H1 (cell line): ENCODE data around the gene SOCS3. TPM values are rescaled to one million over a fixed set of nuclear protein-coding genes. Genes with fewer than 3 reads are reported as not detected.

Experiments used
- ATF2 ChIP-seq: IDR thresholded peaks from 2 replicates; pipeline ENCODE4 v1.6.1; 2012; ENCODE audit warnings: low read length, inconsistent platforms
- CBX8 ChIP-seq: fragments of 300-800, 300-1000 bp; sonication (generic); IDR thresholded peaks from 2 replicates; pipeline ENCODE4 v1.7.1; 2016; ENCODE audit warnings: low read depth, low read length, borderline replicate concordance
- KDM5A ChIP-seq: fragments of 200-600 bp; IDR thresholded peaks from 2 replicates; pipeline ENCODE4 v1.7.1; 2012; ENCODE audit warnings: mild to moderate bottlenecking, low read length, inconsistent platforms, mixed read lengths
- TCF12 ChIP-seq: IDR thresholded peaks from 2 replicates; pipeline ENCODE4 v1.6.1; 2011; ENCODE audit warnings: low read depth, mild to moderate bottlenecking, low read length
- polyA plus RNA-seq, 7 experiments: library from polyadenylated mRNA; depleted of rRNA in 3 of 7; stranded (reverse) in 5 of 7; unstranded in 2 of 7; fragments of >200 nt in 5 of 7; fragments of 200-250 nt in 2 of 7; gene quantifications; 1 replicate in 5 of 7; 2 replicates in 1 of 7; 4 replicates in 1 of 7; pipeline versions ENCODE4 v1.2.1 to v1.2.3, GENCODE V29; 2011 to 2013; ENCODE audit warnings: missing spikeins in 2 of 7, mixed read lengths in 2 of 7
- total RNA-seq: library from RNA; stranded (reverse); fragmentation: NEBNext Ultra II Directional; extraction: Animal tissue kit (Norgen Biotek cat#: 25700); gene quantifications from 2 replicates; pipeline ENCODE4 v1.2.1, GENCODE V29; 2021
- TF ChIP-seq, protein P1 (sequence below): fragments of 300-600 bp; sonication (generic); IDR thresholded peaks from 2 replicates; pipeline ENCODE4 v1.7.1; 2012; ENCODE audit warnings: low read length, moderate library complexity, mild to moderate bottlenecking, inconsistent platforms; ENCODE audit not compliant: insufficient replicate concordance
- TF ChIP-seq, protein P2 (sequence below): IDR thresholded peaks from 2 replicates; pipeline ENCODE4 v1.6.1; 2011; ENCODE audit warnings: low read depth, mild to moderate bottlenecking, low read length; ENCODE audit not compliant: insufficient read depth

SOCS3 gene
- total and polyA plus RNA-seq, 2 of the 8 experiments (the other 6 are each of a cell fraction or from before 2014, with no cell fraction given): 10.1 to 47.9 TPM

- TF ChIP-seq, protein P1, sequence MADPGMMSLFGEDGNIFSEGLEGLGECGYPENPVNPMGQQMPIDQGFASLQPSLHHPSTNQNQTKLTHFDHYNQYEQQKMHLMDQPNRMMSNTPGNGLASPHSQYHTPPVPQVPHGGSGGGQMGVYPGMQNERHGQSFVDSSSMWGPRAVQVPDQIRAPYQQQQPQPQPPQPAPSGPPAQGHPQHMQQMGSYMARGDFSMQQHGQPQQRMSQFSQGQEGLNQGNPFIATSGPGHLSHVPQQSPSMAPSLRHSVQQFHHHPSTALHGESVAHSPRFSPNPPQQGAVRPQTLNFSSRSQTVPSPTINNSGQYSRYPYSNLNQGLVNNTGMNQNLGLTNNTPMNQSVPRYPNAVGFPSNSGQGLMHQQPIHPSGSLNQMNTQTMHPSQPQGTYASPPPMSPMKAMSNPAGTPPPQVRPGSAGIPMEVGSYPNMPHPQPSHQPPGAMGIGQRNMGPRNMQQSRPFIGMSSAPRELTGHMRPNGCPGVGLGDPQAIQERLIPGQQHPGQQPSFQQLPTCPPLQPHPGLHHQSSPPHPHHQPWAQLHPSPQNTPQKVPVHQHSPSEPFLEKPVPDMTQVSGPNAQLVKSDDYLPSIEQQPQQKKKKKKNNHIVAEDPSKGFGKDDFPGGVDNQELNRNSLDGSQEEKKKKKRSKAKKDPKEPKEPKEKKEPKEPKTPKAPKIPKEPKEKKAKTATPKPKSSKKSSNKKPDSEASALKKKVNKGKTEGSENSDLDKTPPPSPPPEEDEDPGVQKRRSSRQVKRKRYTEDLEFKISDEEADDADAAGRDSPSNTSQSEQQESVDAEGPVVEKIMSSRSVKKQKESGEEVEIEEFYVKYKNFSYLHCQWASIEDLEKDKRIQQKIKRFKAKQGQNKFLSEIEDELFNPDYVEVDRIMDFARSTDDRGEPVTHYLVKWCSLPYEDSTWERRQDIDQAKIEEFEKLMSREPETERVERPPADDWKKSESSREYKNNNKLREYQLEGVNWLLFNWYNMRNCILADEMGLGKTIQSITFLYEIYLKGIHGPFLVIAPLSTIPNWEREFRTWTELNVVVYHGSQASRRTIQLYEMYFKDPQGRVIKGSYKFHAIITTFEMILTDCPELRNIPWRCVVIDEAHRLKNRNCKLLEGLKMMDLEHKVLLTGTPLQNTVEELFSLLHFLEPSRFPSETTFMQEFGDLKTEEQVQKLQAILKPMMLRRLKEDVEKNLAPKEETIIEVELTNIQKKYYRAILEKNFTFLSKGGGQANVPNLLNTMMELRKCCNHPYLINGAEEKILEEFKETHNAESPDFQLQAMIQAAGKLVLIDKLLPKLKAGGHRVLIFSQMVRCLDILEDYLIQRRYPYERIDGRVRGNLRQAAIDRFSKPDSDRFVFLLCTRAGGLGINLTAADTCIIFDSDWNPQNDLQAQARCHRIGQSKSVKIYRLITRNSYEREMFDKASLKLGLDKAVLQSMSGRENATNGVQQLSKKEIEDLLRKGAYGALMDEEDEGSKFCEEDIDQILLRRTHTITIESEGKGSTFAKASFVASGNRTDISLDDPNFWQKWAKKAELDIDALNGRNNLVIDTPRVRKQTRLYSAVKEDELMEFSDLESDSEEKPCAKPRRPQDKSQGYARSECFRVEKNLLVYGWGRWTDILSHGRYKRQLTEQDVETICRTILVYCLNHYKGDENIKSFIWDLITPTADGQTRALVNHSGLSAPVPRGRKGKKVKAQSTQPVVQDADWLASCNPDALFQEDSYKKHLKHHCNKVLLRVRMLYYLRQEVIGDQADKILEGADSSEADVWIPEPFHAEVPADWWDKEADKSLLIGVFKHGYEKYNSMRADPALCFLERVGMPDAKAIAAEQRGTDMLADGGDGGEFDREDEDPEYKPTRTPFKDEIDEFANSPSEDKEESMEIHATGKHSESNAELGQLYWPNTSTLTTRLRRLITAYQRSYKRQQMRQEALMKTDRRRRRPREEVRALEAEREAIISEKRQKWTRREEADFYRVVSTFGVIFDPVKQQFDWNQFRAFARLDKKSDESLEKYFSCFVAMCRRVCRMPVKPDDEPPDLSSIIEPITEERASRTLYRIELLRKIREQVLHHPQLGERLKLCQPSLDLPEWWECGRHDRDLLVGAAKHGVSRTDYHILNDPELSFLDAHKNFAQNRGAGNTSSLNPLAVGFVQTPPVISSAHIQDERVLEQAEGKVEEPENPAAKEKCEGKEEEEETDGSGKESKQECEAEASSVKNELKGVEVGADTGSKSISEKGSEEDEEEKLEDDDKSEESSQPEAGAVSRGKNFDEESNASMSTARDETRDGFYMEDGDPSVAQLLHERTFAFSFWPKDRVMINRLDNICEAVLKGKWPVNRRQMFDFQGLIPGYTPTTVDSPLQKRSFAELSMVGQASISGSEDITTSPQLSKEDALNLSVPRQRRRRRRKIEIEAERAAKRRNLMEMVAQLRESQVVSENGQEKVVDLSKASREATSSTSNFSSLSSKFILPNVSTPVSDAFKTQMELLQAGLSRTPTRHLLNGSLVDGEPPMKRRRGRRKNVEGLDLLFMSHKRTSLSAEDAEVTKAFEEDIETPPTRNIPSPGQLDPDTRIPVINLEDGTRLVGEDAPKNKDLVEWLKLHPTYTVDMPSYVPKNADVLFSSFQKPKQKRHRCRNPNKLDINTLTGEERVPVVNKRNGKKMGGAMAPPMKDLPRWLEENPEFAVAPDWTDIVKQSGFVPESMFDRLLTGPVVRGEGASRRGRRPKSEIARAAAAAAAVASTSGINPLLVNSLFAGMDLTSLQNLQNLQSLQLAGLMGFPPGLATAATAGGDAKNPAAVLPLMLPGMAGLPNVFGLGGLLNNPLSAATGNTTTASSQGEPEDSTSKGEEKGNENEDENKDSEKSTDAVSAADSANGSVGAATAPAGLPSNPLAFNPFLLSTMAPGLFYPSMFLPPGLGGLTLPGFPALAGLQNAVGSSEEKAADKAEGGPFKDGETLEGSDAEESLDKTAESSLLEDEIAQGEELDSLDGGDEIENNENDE: no peak
- TF ChIP-seq, protein P2, sequence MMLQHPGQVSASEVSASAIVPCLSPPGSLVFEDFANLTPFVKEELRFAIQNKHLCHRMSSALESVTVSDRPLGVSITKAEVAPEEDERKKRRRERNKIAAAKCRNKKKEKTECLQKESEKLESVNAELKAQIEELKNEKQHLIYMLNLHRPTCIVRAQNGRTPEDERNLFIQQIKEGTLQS: no peak
- TF ChIP-seq ATF2: no peak
- no peak for TF ChIP-seq TCF12
- no peak for TF ChIP-seq CBX8
- TF ChIP-seq KDM5A: no peak
These were observed 35.3 kb upstream of the SOCS3 start (continued) for GRCh38 chr17:78395155-78395554.
